GM21825 (cell line): ENCODE results near the gene MTHFD1.

Experiments
- ATAC-seq: cut with Tn5 transposase; IDR thresholded peaks from one replicate; pipeline ENCODE4 v1.9.1; 2021; ENCODE audit warnings: mild to moderate bottlenecking, moderate library complexity; ENCODE audit not compliant: unreplicated experiment

MTHFD1 gene

GRCh38 chr14:64405295-64405694 lies 17.1 kb downstream of the MTHFD1 start:
- ATAC-seq, result no peak

GRCh38 chr14:64407329-64407728 lies 19.2 kb downstream of the MTHFD1 start:
- ATAC-seq, result no peak

- no peak for ATAC-seq
Measured at GRCh38 chr14:64409126-64409920, 21.2 kb downstream of the MTHFD1 start.

- no peak for ATAC-seq
Measured at GRCh38 chr14:64410084-64410774, 22.1 kb downstream of the MTHFD1 start.

GRCh38 chr14:64411001-64411400 lies 22.8 kb downstream of the MTHFD1 start:
- ATAC-seq, result no peak

GRCh38 chr14:64412237-64412636 lies 24.1 kb downstream of the MTHFD1 start:
- no peak for ATAC-seq

- no peak for ATAC-seq
Measured at GRCh38 chr14:64416348-64416932, 28.3 kb downstream of the MTHFD1 start.

GRCh38 chr14:64417055-64417770 lies 29.1 kb downstream of the MTHFD1 start:
- ATAC-seq, result no peak

GRCh38 chr14:64417771-64418125 lies 29.6 kb downstream of the MTHFD1 start:
- no peak for ATAC-seq

GRCh38 chr14:64419003-64419402 lies 30.9 kb downstream of the MTHFD1 start:
- no peak for ATAC-seq

- ATAC-seq, result no peak
Measured at GRCh38 chr14:64421166-64421565, 33.0 kb downstream of the MTHFD1 start.

- no peak for ATAC-seq
Measured at GRCh38 chr14:64422005-64422404, 33.9 kb downstream of the MTHFD1 start.

- no peak for ATAC-seq
Measured at GRCh38 chr14:64422756-64423155, 34.6 kb downstream of the MTHFD1 start.

- ATAC-seq, result no peak
Measured at GRCh38 chr14:64423987-64424386, 35.8 kb downstream of the MTHFD1 start.

GRCh38 chr14:64434528-64434927 lies 46.4 kb downstream of the MTHFD1 start:
- ATAC-seq, result no peak

- no peak for ATAC-seq
Measured at GRCh38 chr14:64438181-64438841, 50.2 kb downstream of the MTHFD1 start.

- no peak for ATAC-seq
Measured at GRCh38 chr14:64439141-64439540, 51.0 kb downstream of the MTHFD1 start.

GRCh38 chr14:64440494-64440893 lies 52.3 kb downstream of the MTHFD1 start:
- ATAC-seq, result no peak

- ATAC-seq, result no peak
Measured at GRCh38 chr14:64442300-64442988, 54.3 kb downstream of the MTHFD1 start.

GRCh38 chr14:64444140-64444539 lies 56.0 kb downstream of the MTHFD1 start:
- no peak for ATAC-seq
